GM12892 (cell line): ENCODE results near the gene MYCBP.

Source experiments
- DNase-seq: peaks from one replicate; pipeline ENCODE4 v3.0.0; 2011; ENCODE audit not compliant: insufficient read length
- FAIRE-seq: peaks from 2 replicates; lab custom pipeline; 2011; peaks lifted over from hg19 to GRCh38; lab: Jason Lieb, UNC
- POLR2A ChIP-seq: IDR thresholded peaks from 2 replicates; pipeline ENCODE4 v1.6.1; 2011; ENCODE audit warnings: low read depth, low read length, control low read depth
- POLR2AphosphoS5 ChIP-seq: IDR thresholded peaks from 2 replicates; pipeline ENCODE4 v1.6.1; 2011; ENCODE audit warnings: low read depth, low read length, control low read depth
- TAF1 ChIP-seq: IDR thresholded peaks from 2 replicates; pipeline ENCODE4 v1.6.1; 2011; ENCODE audit warnings: low read depth, mild to moderate bottlenecking, control low read depth, low read length, borderline replicate concordance

MYCBP gene

GRCh38 chr1:38833146-38833545, 40.0 kb downstream of the MYCBP start:
- TF ChIP-seq POLR2A (no peak), TAF1 (no peak)
- FAIRE-seq = no peak
- no peak for DNase-seq

GRCh38 chr1:38832370-38832734, 40.8 kb downstream of the MYCBP start:
- TF ChIP-seq POLR2AphosphoS5 (no peak), TAF1 (no peak), POLR2A (no peak)
- DNase-seq (no peak), FAIRE-seq (no peak)

DNA sequence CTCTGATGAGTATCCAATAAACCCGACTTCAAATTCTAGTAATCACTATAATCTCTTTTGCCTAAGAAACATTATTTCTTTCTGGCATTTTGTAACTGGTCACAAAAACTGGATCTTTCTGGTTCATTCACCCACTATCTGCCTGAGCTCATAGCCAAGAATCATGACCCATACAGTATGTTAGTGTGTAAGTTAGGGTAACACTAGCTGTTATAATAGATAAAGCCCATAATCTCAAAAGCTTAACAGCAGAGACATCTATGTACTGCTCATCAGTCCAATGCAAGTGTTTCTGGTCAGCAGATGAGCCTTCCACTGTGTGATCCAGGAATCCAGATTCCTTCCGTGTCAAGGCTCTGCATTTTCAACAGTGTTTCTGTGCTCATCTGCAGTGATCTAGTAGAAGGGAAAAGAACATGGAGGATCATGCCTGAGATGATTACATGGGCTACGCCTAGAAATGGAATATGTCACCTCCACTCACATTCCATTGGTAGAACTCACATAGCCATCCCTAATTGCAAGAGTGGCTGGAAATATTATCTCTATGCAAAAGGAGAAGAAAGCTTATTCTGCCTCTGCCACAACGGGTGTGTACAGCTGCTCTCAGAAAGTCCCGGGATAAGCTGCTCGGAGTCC, 41.3 kb downstream of the MYCBP start:
- no peak for FAIRE-seq

DNA sequence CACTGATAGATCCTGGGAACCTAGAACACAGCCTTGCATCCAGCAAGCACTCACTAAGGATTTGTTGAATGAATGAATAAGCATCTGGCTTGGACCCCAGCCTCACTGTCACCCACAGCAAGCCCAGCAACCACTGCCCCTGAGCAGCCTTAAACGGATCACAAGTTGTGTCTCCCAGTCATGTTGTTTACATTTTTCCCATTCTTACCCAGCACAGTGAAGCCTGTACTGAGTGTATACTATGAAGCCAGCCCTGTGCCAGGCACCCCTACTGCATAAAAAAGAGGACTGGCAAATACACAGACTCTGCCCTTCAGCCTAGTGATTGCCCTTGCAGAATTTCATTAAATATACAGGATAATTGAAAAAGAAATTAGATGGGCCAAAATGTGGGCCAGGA, 43.8 kb downstream of the MYCBP start:
- FAIRE-seq = no peak

More for the DNA sequence above, 41.3 kb downstream of the MYCBP start:
- no peak for DNase-seq
- no peak for TF ChIP-seq POLR2A
- TF ChIP-seq POLR2AphosphoS5 = no peak
- TF ChIP-seq TAF1 = no peak

GRCh38 chr1:38827318-38827717, 45.8 kb downstream of the MYCBP start:
- TF ChIP-seq POLR2A (no peak), TAF1 (no peak), POLR2AphosphoS5 (no peak)
- DNase-seq = no peak
- FAIRE-seq = no peak

More for the DNA sequence above, 43.8 kb downstream of the MYCBP start:
- TF ChIP-seq POLR2A (no peak), TAF1 (no peak), POLR2AphosphoS5 (no peak)
- no peak for DNase-seq

GRCh38 chr1:38826886-38827285, 46.3 kb downstream of the MYCBP start:
- no peak for TF ChIP-seq POLR2AphosphoS5
- no peak for TF ChIP-seq TAF1
- no peak for TF ChIP-seq POLR2A
- no peak for DNase-seq
- no peak for FAIRE-seq

GRCh38 chr1:38826262-38826661, 46.9 kb downstream of the MYCBP start:
- no peak for FAIRE-seq
- no peak for TF ChIP-seq TAF1
- TF ChIP-seq POLR2AphosphoS5 = no peak
- TF ChIP-seq POLR2A = no peak
- DNase-seq = no peak

- TF ChIP-seq POLR2AphosphoS5 (no peak), POLR2A (no peak), TAF1 (no peak)
- FAIRE-seq (no peak), DNase-seq (no peak)
Measured at GRCh38 chr1:38820860-38821259, 52.3 kb downstream of the MYCBP start.

- DNase-seq (no peak), FAIRE-seq (no peak)
- TF ChIP-seq POLR2A = no peak
- no peak for TF ChIP-seq POLR2AphosphoS5
- no peak for TF ChIP-seq TAF1
Measured at GRCh38 chr1:38819516-38819915, 53.6 kb downstream of the MYCBP start.

DNA sequence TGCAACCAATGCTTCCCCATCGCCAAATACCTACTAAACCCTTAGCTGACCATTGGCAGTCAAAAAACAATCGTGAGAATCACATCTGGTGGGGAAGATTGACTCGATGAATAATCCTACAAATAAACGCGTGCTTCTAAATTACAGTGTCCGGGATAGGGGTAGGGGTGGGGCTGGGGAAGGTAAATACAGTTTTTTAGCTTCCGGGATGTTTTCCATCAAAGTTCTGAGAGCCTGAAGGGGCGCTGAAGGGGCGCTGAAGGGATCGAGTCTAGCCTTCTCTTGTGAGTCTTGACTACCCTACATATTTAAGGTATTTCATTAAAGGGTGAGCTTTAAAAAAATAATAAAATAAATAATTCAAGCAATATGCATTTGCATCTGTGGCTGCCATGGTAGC, 54.1 kb downstream of the MYCBP start:
- DNase-seq (no peak), FAIRE-seq (no peak)
- TF ChIP-seq POLR2AphosphoS5 = no peak
- no peak for TF ChIP-seq TAF1
- no peak for TF ChIP-seq POLR2A

DNA sequence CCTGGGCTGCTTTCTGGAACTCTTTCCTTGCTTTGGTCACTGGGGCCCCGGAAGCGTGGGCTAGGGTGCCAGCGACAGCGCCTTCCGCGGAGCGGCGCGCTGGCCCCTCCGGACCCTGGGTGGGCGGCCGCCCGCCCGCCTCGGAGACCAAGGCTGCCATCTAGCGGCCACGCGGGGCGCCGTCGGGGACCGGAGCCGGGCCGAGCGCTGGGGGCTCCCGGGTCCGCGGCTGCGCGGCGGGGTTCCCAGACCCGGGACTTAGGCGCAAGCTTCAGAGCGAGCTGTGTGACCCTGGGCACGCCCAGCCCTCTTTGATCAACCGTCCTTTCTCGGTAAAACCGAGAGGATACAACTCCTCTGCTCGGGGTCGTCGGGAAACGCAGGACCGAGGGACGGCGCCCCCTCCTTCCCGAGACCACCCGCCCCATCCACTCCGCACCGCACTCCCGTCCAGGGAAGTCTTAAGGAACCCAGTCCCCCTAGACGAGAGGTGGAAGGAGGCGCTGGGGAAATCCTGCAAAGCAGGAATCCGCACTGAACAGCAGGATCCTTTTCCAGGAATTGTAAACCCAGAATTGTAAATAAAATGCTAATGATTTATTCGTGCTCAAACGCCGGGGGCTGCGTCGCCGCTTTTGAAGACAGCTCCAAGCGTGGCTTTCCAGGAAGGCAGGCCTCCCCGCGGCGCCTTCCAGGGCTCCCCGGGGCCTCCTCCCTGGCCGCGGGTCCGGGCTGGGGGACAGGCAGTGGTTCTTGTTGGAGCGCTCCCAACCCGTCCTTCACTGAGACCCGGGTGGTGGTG, 54.8 kb downstream of the MYCBP start:
- no peak for TF ChIP-seq TAF1
- TF ChIP-seq POLR2A = no peak
- TF ChIP-seq POLR2AphosphoS5 = no peak
- FAIRE-seq (no peak), DNase-seq (peak; percentile 64)

DNA sequence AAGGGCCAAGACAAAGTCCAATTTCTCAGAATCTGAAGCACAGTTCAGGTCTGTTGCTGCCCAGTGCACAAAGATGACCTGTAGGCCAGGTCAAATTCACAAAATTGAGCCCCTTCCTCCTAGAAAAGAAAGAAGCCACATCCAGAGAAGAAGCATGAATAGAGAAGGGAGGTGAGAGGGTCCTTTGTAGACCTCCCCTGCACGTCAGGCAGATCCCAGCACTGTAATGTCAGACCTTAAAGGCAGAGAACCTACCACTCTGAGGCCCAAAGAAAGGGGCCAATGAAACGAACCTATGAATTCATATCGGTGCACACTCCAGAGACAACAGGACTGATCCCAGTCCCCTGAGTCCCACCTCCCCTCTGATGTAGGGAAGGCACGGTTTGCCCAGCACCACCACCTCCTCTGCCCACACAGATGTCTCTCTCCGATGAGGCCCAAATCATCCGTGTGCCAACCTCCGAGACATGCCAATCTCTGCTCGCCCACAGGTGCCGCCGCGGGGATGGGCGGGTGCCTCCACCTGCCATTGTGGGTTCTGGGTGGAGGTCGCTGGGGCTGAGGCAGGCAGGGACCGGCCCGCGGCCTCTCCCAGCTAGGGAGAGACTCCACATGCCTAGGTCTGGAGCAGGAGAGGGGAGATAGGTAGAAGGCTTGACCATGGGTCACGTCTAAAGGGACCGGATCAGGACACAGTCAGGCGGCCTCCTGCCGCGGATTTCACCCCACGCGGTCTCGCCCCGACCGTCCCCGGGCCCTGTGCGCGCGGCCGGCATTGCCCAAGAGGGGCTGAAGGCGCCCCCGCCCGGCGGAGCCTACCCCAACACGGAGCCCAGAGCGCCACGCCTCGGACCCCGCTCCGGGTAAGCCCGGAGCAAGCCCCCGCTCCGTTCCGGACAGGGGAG, 55.6 kb downstream of the MYCBP start:
- FAIRE-seq (no peak), DNase-seq (no peak)
- no peak for TF ChIP-seq POLR2AphosphoS5
- TF ChIP-seq POLR2A = no peak
- TF ChIP-seq TAF1 = no peak

- peak; percentile 46 for DNase-seq
- TF ChIP-seq POLR2A = no peak
- TF ChIP-seq TAF1 = no peak
- TF ChIP-seq POLR2AphosphoS5 = no peak
- peak; percentile 66 for FAIRE-seq
Measured at GRCh38 chr1:38815903-38816627, 57.1 kb downstream of the MYCBP start.
